ENCODE results near the gene HERPUD1.

HERPUD1 gene

GRCh38 chr16:56888806-56889205 lies 43.1 kb upstream of the HERPUD1 start:
- no peak overlapping the region for H3K4me3 ChIP-seq (ENCODE audit: low read depth, low read length)
- peak; percentile 66 for DNase-seq (ENCODE audit: low read depth)
- TF ChIP-seq, protein P1, sequence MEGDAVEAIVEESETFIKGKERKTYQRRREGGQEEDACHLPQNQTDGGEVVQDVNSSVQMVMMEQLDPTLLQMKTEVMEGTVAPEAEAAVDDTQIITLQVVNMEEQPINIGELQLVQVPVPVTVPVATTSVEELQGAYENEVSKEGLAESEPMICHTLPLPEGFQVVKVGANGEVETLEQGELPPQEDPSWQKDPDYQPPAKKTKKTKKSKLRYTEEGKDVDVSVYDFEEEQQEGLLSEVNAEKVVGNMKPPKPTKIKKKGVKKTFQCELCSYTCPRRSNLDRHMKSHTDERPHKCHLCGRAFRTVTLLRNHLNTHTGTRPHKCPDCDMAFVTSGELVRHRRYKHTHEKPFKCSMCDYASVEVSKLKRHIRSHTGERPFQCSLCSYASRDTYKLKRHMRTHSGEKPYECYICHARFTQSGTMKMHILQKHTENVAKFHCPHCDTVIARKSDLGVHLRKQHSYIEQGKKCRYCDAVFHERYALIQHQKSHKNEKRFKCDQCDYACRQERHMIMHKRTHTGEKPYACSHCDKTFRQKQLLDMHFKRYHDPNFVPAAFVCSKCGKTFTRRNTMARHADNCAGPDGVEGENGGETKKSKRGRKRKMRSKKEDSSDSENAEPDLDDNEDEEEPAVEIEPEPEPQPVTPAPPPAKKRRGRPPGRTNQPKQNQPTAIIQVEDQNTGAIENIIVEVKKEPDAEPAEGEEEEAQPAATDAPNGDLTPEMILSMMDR (IDR thresholded peaks at IDR 0.05; ENCODE audit: low read depth, low read length, missing control alignments) = no peak

DNA sequence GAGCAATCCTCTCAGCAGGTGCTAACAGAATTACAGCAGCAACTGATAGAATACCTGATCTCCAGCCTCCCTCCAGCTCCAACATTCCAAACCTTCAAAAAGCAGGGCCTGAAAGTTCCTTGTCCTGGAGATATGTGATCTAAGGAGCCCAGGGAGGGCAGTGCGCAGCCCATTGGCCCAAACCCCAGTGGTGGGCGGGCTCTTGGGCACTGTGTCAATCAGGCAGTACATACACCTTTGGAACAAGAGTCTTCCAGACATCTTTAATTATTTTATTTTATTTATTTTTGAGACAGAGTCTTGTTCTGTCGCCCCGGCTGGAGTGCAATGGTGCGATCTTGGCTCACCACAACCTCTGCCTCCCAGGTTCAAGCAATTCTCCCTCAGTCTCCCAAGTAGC lies 42.7 kb upstream of the HERPUD1 start:
- TF ChIP-seq, protein P1 (IDR thresholded peaks at IDR 0.05; ENCODE audit: low read depth, low read length, missing control alignments) = no peak
- DNase-seq (ENCODE audit: low read depth) = no peak
- H3K4me3 ChIP-seq (ENCODE audit: low read depth, low read length) = no peak overlapping the region

DNA sequence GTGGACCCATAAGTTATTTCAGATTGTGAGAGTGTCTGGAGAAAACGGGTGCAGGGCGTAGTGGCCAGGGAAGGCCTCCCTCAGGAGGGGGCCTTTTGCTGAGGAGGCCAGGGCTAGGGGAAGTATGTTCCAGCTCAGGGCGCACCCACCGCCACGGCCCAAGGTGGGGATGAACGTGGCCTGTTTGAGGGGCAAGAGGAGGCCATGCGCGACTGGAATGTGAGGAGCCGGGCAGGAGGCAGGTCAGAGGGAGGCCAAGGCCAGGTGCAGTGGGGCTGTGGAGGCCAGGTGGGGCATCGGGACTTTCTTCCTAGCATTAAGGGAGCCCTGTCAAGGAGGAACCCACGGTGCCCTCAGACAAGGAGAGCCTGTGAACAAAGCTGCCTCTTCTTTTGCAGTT lies 40.3 kb upstream of the HERPUD1 start:
- no peak overlapping the region for H3K4me3 ChIP-seq (ENCODE audit: low read depth, low read length)
- DNase-seq (ENCODE audit: low read depth) = no peak
- TF ChIP-seq, protein P1 (IDR thresholded peaks at IDR 0.05; ENCODE audit: low read depth, low read length, missing control alignments) = no peak

- TF ChIP-seq, protein P1 (IDR thresholded peaks at IDR 0.05; ENCODE audit: low read depth, low read length, missing control alignments) = no peak
- DNase-seq (ENCODE audit: low read depth) = no peak
- H3K4me3 ChIP-seq (ENCODE audit: low read depth, low read length) = no peak overlapping the region
Observed at GRCh38 chr16:56892705-56893104, 39.2 kb upstream of the HERPUD1 start.

- no peak overlapping the region for H3K4me3 ChIP-seq (ENCODE audit: low read depth, low read length)
- DNase-seq (ENCODE audit: low read depth) = no peak
- TF ChIP-seq, protein P1 (IDR thresholded peaks at IDR 0.05; ENCODE audit: low read depth, low read length, missing control alignments) = no peak
Observed at GRCh38 chr16:56894331-56894917, 37.5 kb upstream of the HERPUD1 start.

- no peak overlapping the region for H3K4me3 ChIP-seq (ENCODE audit: low read depth, low read length)
- DNase-seq (ENCODE audit: low read depth) = no peak
- TF ChIP-seq, protein P1 (IDR thresholded peaks at IDR 0.05; ENCODE audit: low read depth, low read length, missing control alignments) = no peak
Observed at GRCh38 chr16:56895813-56896212, 36.1 kb upstream of the HERPUD1 start.

- no peak for DNase-seq (ENCODE audit: low read depth)
- no peak overlapping the region for H3K4me3 ChIP-seq (ENCODE audit: low read depth, low read length)
- TF ChIP-seq, protein P1 (IDR thresholded peaks at IDR 0.05; ENCODE audit: low read depth, low read length, missing control alignments) = no peak
Observed at GRCh38 chr16:56896244-56896643, 35.7 kb upstream of the HERPUD1 start.
